ENCODE data around the gene TSKS.

DNA sequence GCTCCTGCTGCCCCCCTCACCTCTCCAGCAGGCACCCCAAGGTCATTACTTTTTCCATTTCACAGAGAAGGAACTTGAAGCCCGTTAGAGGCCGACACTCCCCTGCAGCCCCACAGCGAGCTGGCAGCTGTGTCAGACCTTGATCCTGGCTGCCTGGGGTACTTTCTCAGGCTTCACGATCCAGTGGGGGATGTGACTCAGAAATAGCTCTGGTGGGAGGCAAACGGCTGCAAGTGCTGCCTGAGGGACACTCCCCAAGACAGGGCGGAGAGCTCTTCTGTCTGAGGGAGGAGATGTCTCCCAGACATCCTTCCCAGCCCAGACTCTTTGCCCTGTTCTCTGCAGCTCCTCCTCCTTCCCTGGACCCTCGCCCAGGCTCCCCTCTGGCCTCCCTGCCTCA, 4.8 kb downstream of the TSKS start:
- TF ChIP-seq CTCF (IDR thresholded peaks at IDR 0.05) (no peak), POLR2A (IDR thresholded peaks at IDR 0.05) (no peak)

Data from vagina (tissue), 2 donors.